HepG2 (cell line): ENCODE data around the gene CIAO2A. TPM values are rescaled to one million over a fixed set of nuclear protein-coding genes. Genes with fewer than 3 reads are reported as not detected.

Experiments
- ATAC-seq: fragments of 200-7000 bp; cut with Tn5 transposase; 3 replicates; pipeline ENCODE4 v1.9.1; 2020; ENCODE audit warnings: mild to moderate bottlenecking, moderate library complexity
- BruUV-seq: library from RNA; stranded (reverse); fragments of 400-500 nt; replicated peaks from 2 replicates; lab custom pipeline; 2021; lab: Mats Ljungman, UMichigan
- CTCF ChIA-PET: fragments of 300-600 bp; formaldehyde crosslinking; extraction: SDS; loops from one replicate; lab custom pipeline; 2021; ENCODE audit warnings: low total read pairs, inconsistent platforms, low intra/inter-chr PET ratio; lab: Yijun Ruan, JAX
- POLR2A ChIA-PET: fragments of 350-600 bp; sonication (Branson Sonifier 250); formaldehyde crosslinking; loops from one replicate; lab custom pipeline; 2020; ENCODE audit warnings: antibody characterized with exemption, inconsistent platforms; lab: Yijun Ruan, JAX
- DNase-seq: peaks from one replicate; pipeline ENCODE4 v3.0.0-alpha.2; 2015; ENCODE audit warnings: low spot score
- FAIRE-seq: peaks from 3 replicates; lab custom pipeline; 2011; peaks lifted over from hg19 to GRCh38; lab: Jason Lieb, UNC
- H2AFZ ChIP-seq: one replicate; pipeline ENCODE4 v1.6.1; 2011; ENCODE audit warnings: low read length, inconsistent platforms
- H3K27ac ChIP-seq: fragments of 300-600 bp; 3 replicates; pipeline ENCODE4 v1.8.0; 2011; ENCODE audit warnings: mixed run types, mild to moderate bottlenecking, mixed read lengths, low read length, inconsistent platforms; ENCODE audit not compliant: insufficient read depth; ENCODE audit errors: extremely low read length
- H3K27me3 ChIP-seq, 2 experiments: fragments of 200-600 bp in 1 of 2; 2 replicates in 1 of 2; 3 replicates in 1 of 2; pipeline versions ENCODE4 v1.6.0 to v1.8.0; 2011; ENCODE audit warnings: low read length in 2 of 2, mild to moderate bottlenecking in 2 of 2, moderate library complexity in 2 of 2, inconsistent platforms in 1 of 2; ENCODE audit not compliant: insufficient read depth in 2 of 2, control insufficient read depth in 1 of 2
- H3K36me3 ChIP-seq, 2 experiments: fragments of 200-600 bp in 1 of 2; replicated peaks in 1 of 2; 2 replicates in 1 of 2; 3 replicates in 1 of 2; pipeline versions ENCODE4 v1.5.1 to v1.8.0; 2011; ENCODE audit warnings: low read length in 2 of 2, inconsistent platforms in 1 of 2; ENCODE audit not compliant: insufficient read depth in 2 of 2, control insufficient read depth in 1 of 2
- H3K4me1 ChIP-seq: 2 replicates; pipeline ENCODE4 v1.5.1; 2012; ENCODE audit warnings: low read length, inconsistent platforms; ENCODE audit not compliant: insufficient read depth
- H3K4me2 ChIP-seq: 2 replicates; pipeline ENCODE4 v1.6.0; 2011; ENCODE audit warnings: low read depth, low read length, inconsistent platforms
- H3K4me3 ChIP-seq, 3 experiments: fragments of 200-600 bp in 1 of 3; sonication (generic), shearing (Covaris generic) in 1 of 3; replicated peaks in 1 of 3; 2 replicates each; pipeline ENCODE4 v1.5.1; 2011 to 2016; ENCODE audit warnings: low read length in 3 of 3, inconsistent platforms in 2 of 3, low read depth in 2 of 3, mild to moderate bottlenecking in 2 of 3, control low read depth in 1 of 3, mixed read lengths in 1 of 3; ENCODE audit not compliant: insufficient read depth in 1 of 3
- H3K79me2 ChIP-seq: one replicate; pipeline ENCODE4 v1.6.1; 2011; ENCODE audit warnings: low read length, inconsistent platforms; ENCODE audit not compliant: insufficient read depth
- H3K9ac ChIP-seq: 2 replicates; pipeline ENCODE4 v1.6.0; 2011; ENCODE audit warnings: mild to moderate bottlenecking, low read depth, low read length, inconsistent platforms; ENCODE audit not compliant: insufficient read depth
- H3K9me3 ChIP-seq: 2 replicates; pipeline ENCODE4 v1.5.1; 2012; ENCODE audit warnings: mild to moderate bottlenecking, low read length
- H4K20me1 ChIP-seq: 2 replicates; pipeline ENCODE4 v1.6.0; 2011; ENCODE audit warnings: inconsistent platforms, mild to moderate bottlenecking, low read length, moderate library complexity; ENCODE audit not compliant: insufficient read depth
- HOXA9 ChIP-seq: sonication (generic); formaldehyde crosslinking; IDR thresholded peaks from 2 replicates; pipeline ENCODE4 v1.8.1; 2022; ENCODE audit warnings: missing genetic modification reagents, mild to moderate bottlenecking, moderate library complexity, borderline replicate concordance
- SP5 ChIP-seq: IDR thresholded peaks from 2 replicates; pipeline ENCODE4 v1.6.1; 2016; ENCODE audit warnings: low read depth, borderline replicate concordance
- TRIM24 ChIP-seq: sonication (generic); formaldehyde crosslinking; IDR thresholded peaks from 2 replicates; pipeline ENCODE4 v1.8.0; 2022; ENCODE audit warnings: mild to moderate bottlenecking, missing genetic modification reagents
- ZBTB21 ChIP-seq: sonication (generic); formaldehyde crosslinking; IDR thresholded peaks from 2 replicates; pipeline ENCODE4 v1.4.0; 2020; ENCODE audit warnings: missing genetic modification reagents
- ZFX ChIP-seq: sonication (generic); formaldehyde crosslinking; IDR thresholded peaks from 2 replicates; pipeline ENCODE4 v1.4.0; 2020; ENCODE audit warnings: mild to moderate bottlenecking, low read depth, missing genetic modification reagents, moderate library complexity
- ZFYVE20 ChIP-seq: sonication (generic); formaldehyde crosslinking; IDR thresholded peaks from 2 replicates; pipeline ENCODE4 v1.8.0; 2023; ENCODE audit warnings: low read depth, mild to moderate bottlenecking, moderate library complexity, missing genetic modification reagents, borderline replicate concordance
- ZNF34 ChIP-seq: sonication (generic); formaldehyde crosslinking; IDR thresholded peaks from 2 replicates; pipeline ENCODE4 v1.4.0; 2020; ENCODE audit warnings: mild to moderate bottlenecking, missing genetic modification reagents, borderline replicate concordance
- WGBS: methylation state at CpG from one replicate; pipeline ENCODE4 v1.1.6; 2017; ENCODE audit warnings: low lambda C conversion rate; 5-methylcytosine and 5-hydroxymethylcytosine counted together
- in situ Hi-C: cut with HindIII; loops from 2 replicates; pipeline ENCODE4 v1.10.0; 2017; ENCODE audit warnings: low pct_unique_long_range_greater_than_20kb; ENCODE audit not compliant: extremely low pct_ligation_motif_present
- intact Hi-C: fragments of 100-400 bp; cut with micrococcal nuclease; formaldehyde crosslinking; loops from one replicate; pipeline ENCODE4 v1.10.0; 2022; ENCODE audit not compliant: unreplicated experiment
- polyA plus RNA-seq, 8 experiments: library from polyadenylated mRNA; depleted of rRNA in 3 of 8; stranded (reverse) in 7 of 8; unstranded in 1 of 8; fragments of >200 nt; fragmentation: Illumina TruSeq in 4 of 8; extraction: Trizol in 4 of 8; gene quantifications; 2 replicates each; pipeline versions ENCODE4 v1.2.1 to v1.2.3, GENCODE V29; 2011 to 2016; ENCODE audit warnings: low read depth in 4 of 8, missing spikeins in 1 of 8, mixed read lengths in 1 of 8; ENCODE audit not compliant: insufficient read depth in 1 of 8
- total RNA-seq, 5 experiments: library from RNA; depleted of rRNA; stranded (reverse); fragments of >200 nt; fragmentation: Illumina TruSeq; extraction: Trizol; gene quantifications; 2 replicates each; pipeline ENCODE4 v1.2.3, GENCODE V29; 2016; ENCODE audit warnings: low read depth in 1 of 5

The CIAO2A gene
- total and polyA plus RNA-seq, 2 of the 13 experiments (the other 11 are each of a cell fraction or from before 2014, with no cell fraction given): 83.0 to 100 TPM

GRCh38 chr15:64105113-64105704 is 11.6 kb upstream of the CIAO2A start:
- FAIRE-seq (no peak), DNase-seq (no peak), ATAC-seq (no peak)
- Histone ChIP-seq H3K79me2 (peaks cover 96% of the 10 kb centered on the region), H3K27me3 (no peaks in the 10 kb centered on the region), H2AFZ (no peak overlapping the region), H3K9ac (no peak overlapping the region), H4K20me1 (peaks cover 9% of the 10 kb centered on the region), H3K4me1 (peaks cover 41% of the 10 kb centered on the region), H3K4me2 (no peak overlapping the region), H3K36me3 (peaks cover 1 to 5% of the 10 kb centered on the region in 2 experiments; a peak in 2 of 5 replicates), H3K9me3 (no peaks in the 10 kb centered on the region), H3K27ac (no peak overlapping the region), H3K4me3 (no peak overlapping the region)
- intact Hi-C loops (no loop called here), in situ Hi-C loops (no loop called here)
- TF ChIP-seq ZFYVE20 (no peak), TRIM24 (CRISPR knock-in tag) (no peak), HOXA9 (CRISPR knock-in tag) (no peak), ZBTB21 (CRISPR knock-in tag) (no peak), ZFX (CRISPR knock-in tag) (no peak)
- BruUV-seq: no TSS peak
- WGBS: 96% methylated on average over 9 of the region's 9 CpGs
- ChIA-PET POLR2A (interaction anchor here (0.7 kb wide), 1 partner anchor 328 kb away, joined by 3 read pairs; no protein-coding TSS in a partner anchor), CTCF (no interaction called here)

GRCh38 chr15:64102497-64102896 is 8.9 kb upstream of the CIAO2A start:
- BruUV-seq: no TSS peak
- 98% methylated on average over 2 of the region's 2 CpGs for WGBS

More at GRCh38 chr15:64102497-64102896, 8.9 kb upstream of the CIAO2A start:
- H3K27ac ChIP-seq: no peak overlapping the region
- peaks cover 14% of the 10 kb centered on the region for H4K20me1 ChIP-seq
- TF ChIP-seq ZNF34 (no peak), SP5 (CRISPR knock-in tag) (no peak)
- H2AFZ ChIP-seq: no peak overlapping the region
- H3K36me3 ChIP-seq: peaks cover 1 to 5% of the 10 kb centered on the region in 2 experiments; a peak in 2 of 5 replicates
- intact Hi-C loops (no loop called here), in situ Hi-C loops (no loop called here)
- ChIA-PET CTCF (no interaction called here), POLR2A (interaction anchor here (0.7 kb wide), 1 partner anchor 612 kb away, joined by 6 read pairs; no protein-coding TSS in a partner anchor)
- FAIRE-seq: no peak
- ATAC-seq: no peak
- no peak overlapping the region for H3K4me2 ChIP-seq
- no peak for DNase-seq
- H3K9ac ChIP-seq: no peak overlapping the region
- H3K4me1 ChIP-seq: peaks cover 59% of the 10 kb centered on the region
- H3K4me3 ChIP-seq: no peak overlapping the region
- peaks cover 98% of the 10 kb centered on the region for H3K79me2 ChIP-seq
- H3K9me3 ChIP-seq: no peaks in the 10 kb centered on the region
- H3K27me3 ChIP-seq: no peaks in the 10 kb centered on the region
